ENCODE measurements around the gene C1orf159. TPM values are rescaled to one million over a fixed set of nuclear protein-coding genes. Genes with fewer than 3 reads are reported as not detected.
A peak's percentile ranks its signal among the peaks of the same experiment; 100 is the strongest.

The C1orf159 gene
- total RNA-seq, 1 donor from 2014 or later, result 11.7 TPM

DNA sequence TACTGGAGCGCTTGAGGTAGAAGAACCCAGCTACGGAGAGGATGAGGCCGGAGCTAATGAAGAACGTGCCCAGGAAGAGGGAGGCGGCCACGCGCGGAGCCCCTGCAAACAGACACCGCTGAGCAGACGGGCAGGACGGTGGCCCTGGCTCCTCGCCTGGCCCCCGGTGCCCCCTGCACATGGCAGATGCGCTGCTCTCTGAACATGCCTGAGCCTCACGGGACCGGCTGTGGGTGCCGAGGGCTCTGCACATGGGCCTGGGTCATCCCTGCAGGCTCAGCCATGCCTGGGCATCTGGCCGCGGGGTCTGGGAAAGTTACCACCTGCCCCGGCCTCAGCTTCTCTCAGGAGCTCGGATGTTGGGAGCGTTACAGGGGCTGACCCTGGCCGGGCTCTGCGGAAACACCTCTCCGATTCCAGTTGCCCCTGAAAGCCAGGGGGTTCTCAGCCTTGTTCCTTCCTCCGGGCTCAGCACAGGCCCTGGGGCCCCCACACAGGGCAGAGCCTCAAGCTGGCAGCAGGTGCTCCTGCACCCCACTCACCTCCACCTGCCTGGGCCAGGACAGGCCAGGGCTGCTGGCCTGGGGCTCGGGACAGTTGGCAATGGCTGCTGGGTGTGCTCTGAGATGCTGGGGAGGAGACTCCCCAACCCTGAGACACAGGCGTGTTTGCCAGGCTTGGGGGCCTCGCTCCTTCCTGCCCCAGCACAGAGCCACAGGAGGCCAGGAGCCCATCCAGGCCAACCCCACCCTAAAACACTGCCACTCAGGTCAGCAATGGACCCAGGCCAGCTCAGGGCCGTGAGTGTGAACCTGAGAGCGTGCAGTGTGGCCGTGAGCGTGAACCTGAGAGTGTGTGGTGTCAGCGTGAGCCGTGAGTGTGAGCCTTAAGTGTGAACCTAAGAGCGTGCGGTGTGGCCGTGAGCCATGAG, 29.7 kb downstream of the C1orf159 start:
- no peaks in the 10 kb centered on the region for H3K4me1 ChIP-seq
- no peak for ATAC-seq
- intact Hi-C loops (cut with DNase I), result no loop called here
- TF ChIP-seq, protein P1, sequence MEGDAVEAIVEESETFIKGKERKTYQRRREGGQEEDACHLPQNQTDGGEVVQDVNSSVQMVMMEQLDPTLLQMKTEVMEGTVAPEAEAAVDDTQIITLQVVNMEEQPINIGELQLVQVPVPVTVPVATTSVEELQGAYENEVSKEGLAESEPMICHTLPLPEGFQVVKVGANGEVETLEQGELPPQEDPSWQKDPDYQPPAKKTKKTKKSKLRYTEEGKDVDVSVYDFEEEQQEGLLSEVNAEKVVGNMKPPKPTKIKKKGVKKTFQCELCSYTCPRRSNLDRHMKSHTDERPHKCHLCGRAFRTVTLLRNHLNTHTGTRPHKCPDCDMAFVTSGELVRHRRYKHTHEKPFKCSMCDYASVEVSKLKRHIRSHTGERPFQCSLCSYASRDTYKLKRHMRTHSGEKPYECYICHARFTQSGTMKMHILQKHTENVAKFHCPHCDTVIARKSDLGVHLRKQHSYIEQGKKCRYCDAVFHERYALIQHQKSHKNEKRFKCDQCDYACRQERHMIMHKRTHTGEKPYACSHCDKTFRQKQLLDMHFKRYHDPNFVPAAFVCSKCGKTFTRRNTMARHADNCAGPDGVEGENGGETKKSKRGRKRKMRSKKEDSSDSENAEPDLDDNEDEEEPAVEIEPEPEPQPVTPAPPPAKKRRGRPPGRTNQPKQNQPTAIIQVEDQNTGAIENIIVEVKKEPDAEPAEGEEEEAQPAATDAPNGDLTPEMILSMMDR (IDR thresholded peaks at IDR 0.05), result no peak
- no peak for DNase-seq
- no peaks in the 10 kb centered on the region for H3K27me3 ChIP-seq (ENCODE audit: low read depth)
- no peaks in the 10 kb centered on the region for H3K9me3 ChIP-seq
- H3K4me3 ChIP-seq, result no peak overlapping the region
- no peak overlapping the region for H3K27ac ChIP-seq
- H3K36me3 ChIP-seq, result no peaks in the 10 kb centered on the region

DNA sequence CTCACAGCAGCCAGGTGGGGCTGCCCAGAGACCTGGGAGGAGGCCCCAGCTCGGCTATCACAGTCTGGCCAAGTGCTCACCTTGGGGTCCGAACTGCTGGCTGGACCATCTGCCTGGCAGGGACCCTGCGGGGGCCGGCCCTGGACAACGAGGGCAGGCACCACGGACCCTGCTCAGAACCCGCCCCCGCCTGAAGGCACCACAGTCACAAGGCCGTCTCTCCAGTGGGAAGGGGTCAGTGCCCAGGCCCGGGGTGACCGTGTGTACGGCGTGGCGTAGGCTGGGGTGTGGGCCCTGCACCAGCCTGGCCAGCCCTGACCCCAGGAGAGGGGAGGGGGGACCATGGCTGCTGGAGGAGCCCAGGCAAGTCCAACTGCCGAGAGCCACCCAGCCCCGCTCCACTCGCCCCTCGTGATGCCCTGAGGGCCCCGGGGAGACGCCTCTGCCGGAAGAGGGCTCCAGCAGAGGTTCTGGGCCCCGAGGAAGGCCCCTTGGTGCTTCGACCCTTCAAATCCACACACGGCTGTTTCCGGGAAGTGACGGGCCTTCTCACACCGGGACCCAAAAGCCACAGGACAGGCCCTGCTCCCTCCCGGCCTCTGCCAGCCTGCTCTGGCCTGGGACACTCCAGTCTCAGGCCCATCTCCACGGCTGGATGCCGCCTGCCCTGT, 30.6 kb downstream of the C1orf159 start:
- Histone ChIP-seq H3K9me3 (no peaks in the 10 kb centered on the region), H3K4me1 (peaks cover 1% of the 10 kb centered on the region), H3K36me3 (no peaks in the 10 kb centered on the region), H3K27ac (no peak overlapping the region), H3K4me3 (no peak overlapping the region), H3K27me3 (ENCODE audit: low read depth) (no peaks in the 10 kb centered on the region)
- intact Hi-C loops (cut with DNase I), result no loop called here
- DNase-seq (no peak), ATAC-seq (no peak)
- TF ChIP-seq, protein P1 (IDR thresholded peaks at IDR 0.05), result no peak

DNA sequence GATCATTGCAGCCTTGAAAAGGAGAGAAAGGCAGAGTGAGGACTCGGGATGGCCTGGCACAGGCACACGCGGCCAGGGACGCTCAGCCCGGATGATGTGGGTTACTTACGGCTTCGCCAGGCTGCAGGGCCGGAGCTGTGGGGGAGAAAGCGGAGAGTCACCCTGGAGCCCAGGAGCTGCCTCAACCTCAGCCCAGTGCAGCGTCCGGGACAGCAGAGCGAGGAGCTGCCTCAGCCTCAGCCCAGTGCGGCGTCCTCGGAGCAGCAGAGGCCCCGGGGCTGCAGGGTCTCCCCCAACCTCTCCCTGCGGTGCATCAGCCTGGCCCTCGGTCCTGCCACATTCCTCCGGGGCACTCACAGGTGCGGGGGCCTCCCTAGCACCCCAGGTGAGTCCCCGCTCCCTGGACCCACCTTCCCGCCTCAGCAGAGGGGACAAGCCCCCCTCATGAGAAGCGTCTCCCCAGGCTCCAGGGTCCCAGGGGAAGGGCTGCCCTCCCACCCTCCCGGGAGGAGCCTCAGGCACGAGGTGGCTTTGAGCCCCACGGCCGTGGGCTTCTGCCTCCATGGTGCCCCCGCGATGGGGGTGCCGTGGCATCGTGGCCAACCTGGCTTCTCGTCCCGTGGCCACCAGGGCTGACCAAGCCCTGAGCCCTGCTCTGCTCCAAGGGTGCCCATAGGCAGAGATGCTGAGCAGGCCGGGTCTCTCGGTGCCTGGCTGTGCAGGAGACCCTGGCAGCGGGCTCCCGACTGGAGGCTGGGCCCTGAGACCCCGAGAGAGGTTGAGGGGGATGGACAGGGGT, 31.3 kb downstream of the C1orf159 start:
- TF ChIP-seq, protein P1 (IDR thresholded peaks at IDR 0.05), result no peak
- Histone ChIP-seq H3K36me3 (no peaks in the 10 kb centered on the region), H3K27ac (no peak overlapping the region), H3K4me3 (no peak overlapping the region), H3K9me3 (no peaks in the 10 kb centered on the region), H3K27me3 (ENCODE audit: low read depth) (no peaks in the 10 kb centered on the region), H3K4me1 (peaks cover 9% of the 10 kb centered on the region)
- intact Hi-C loops (cut with DNase I), result no loop called here
- ATAC-seq (no peak), DNase-seq (no peak)

DNA sequence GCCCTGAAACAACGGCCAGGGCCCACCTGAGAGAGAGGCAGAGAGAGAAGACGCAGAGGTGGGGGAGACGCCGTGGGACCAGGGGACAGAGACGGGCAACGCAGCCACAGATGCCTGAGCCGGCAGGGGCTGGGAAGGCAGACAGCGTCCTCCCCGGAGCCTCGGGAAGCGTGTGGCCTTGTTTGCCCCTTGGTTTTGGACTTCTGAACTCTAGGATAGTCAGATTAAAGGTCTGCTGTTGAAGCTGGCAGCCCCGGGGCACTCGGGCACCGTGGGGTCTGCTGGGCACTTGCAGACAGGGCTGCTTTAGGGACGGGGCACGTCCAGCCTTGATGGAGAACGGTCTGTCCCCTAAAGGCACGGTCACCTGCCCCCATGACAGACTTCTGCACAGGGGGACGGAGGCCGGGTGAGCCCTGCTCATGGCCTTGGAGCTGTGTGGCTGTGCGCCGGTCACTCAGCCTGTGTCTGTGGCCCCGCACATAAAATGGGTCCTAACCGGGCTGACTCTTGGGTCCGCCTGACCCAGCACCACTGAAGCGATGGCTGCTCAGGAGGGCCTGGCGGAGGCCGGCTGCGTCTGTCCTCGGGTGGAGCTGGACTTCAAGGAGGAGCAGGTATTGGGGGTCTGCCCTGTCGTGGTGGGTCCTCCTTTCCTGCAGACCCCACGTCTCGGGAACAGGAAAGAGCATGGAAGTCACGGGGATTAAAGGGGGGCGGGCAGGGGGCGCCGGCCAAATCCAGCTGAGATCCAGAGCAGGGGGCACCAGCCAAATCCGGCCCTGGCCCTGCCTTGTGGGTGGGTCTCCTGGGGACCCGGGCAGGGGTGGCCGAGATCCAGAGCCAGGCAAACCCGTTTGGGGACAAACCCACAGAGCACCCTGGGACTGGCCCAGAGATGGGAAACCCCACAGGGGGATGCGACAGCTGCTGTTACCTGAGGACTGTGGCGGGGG, 32.2 kb downstream of the C1orf159 start:
- intact Hi-C loops (cut with DNase I), result no loop called here
- DNase-seq (peak; percentile 42), ATAC-seq (no peak)
- Histone ChIP-seq H3K36me3 (no peaks in the 10 kb centered on the region), H3K4me1 (peaks cover 12% of the 10 kb centered on the region), H3K9me3 (no peaks in the 10 kb centered on the region), H3K27ac (no peak overlapping the region), H3K4me3 (no peak overlapping the region), H3K27me3 (ENCODE audit: low read depth) (no peaks in the 10 kb centered on the region)
- TF ChIP-seq, protein P1 (IDR thresholded peaks at IDR 0.05), result no peak
